Testis (tissue), 3 donors: ENCODE data around the gene WWC2. TPM values are rescaled to one million over a fixed set of nuclear protein-coding genes. Genes with fewer than 3 reads are reported as not detected.
A peak's percentile ranks its signal among the peaks of the same experiment; 100 is the strongest.

Source experiments
- DNase-seq: peaks from one replicate; pipeline ENCODE4 v3.0.0-alpha.2; 2019
- H3K27ac ChIP-seq, 2 donors: fragments of 200-600 bp; sonication (generic); one replicate each; pipeline ENCODE4 v1.5.1; 2019
- H3K27me3 ChIP-seq: fragments of 200-600 bp; sonication (generic); one replicate; pipeline ENCODE4 v1.5.1; 2019
- H3K36me3 ChIP-seq: fragments of 200-600 bp; sonication (generic); one replicate; pipeline ENCODE4 v1.5.1; 2017; ENCODE audit warnings: low read depth; ENCODE audit errors: missing control alignments
- H3K4me1 ChIP-seq: fragments of 200-600 bp; sonication (generic); one replicate; pipeline ENCODE4 v1.5.1; 2019
- H3K4me3 ChIP-seq, 2 donors: fragments of 200-600 bp; sonication (generic); one replicate each; pipeline ENCODE4 v1.5.1; 2017 to 2019
- H3K9me3 ChIP-seq: fragments of 200-600 bp; sonication (generic); one replicate; pipeline ENCODE4 v1.5.1; 2017
- POLR2A ChIP-seq: fragments of 450-650 bp; IDR thresholded peaks from one replicate; pipeline ENCODE4 v1.6.1; 2017; ENCODE audit warnings: antibody characterized with exemption, mild to moderate bottlenecking, moderate library complexity
- WGBS, 2 donors: methylation state at CpG; one replicate each; pipeline ENCODE4 v1.1.5; 2018; 5-methylcytosine and 5-hydroxymethylcytosine counted together
- intact Hi-C: fragments of 100-400 bp; cut with DNase I; formaldehyde crosslinking; loops from one replicate; pipeline ENCODE4 v1.15.1; 2023; ENCODE audit warnings: low total_unique reads
- polyA plus RNA-seq: library from polyadenylated mRNA; stranded (reverse); fragments of 350-450 nt; fragmentation: Illumina TruSeq; extraction: RNeasy Lipid Tissue Mini Kit (QIAGEN cat#74804); gene quantifications from one replicate; pipeline ENCODE4 v1.2.3, GENCODE V29; 2014; ENCODE audit warnings: low read depth, low replicate concordance; ENCODE audit not compliant: insufficient read depth
- total RNA-seq, 2 donors: library from RNA; depleted of rRNA; stranded (reverse); fragments of >200 nt; gene quantifications; one replicate each; pipeline ENCODE4 v1.2.3, GENCODE V29; 2016
- TF ChIP-seq, protein P1 (sequence below), 3 experiments: fragments of 450-650 bp in 2 of 3; fragments of 200-600 bp in 1 of 3; sonication (generic) in 1 of 3; IDR thresholded peaks; one replicate each; pipeline ENCODE4 v1.5.1; 2016 to 2019; ENCODE audit warnings: antibody characterized with exemption in 3 of 3, mild to moderate bottlenecking in 2 of 3, moderate library complexity in 1 of 3

The WWC2 gene
- total and polyA plus RNA-seq, 3 donors from 2014 or later = 34.4 to 76.7 (median 64.2) TPM

DNA sequence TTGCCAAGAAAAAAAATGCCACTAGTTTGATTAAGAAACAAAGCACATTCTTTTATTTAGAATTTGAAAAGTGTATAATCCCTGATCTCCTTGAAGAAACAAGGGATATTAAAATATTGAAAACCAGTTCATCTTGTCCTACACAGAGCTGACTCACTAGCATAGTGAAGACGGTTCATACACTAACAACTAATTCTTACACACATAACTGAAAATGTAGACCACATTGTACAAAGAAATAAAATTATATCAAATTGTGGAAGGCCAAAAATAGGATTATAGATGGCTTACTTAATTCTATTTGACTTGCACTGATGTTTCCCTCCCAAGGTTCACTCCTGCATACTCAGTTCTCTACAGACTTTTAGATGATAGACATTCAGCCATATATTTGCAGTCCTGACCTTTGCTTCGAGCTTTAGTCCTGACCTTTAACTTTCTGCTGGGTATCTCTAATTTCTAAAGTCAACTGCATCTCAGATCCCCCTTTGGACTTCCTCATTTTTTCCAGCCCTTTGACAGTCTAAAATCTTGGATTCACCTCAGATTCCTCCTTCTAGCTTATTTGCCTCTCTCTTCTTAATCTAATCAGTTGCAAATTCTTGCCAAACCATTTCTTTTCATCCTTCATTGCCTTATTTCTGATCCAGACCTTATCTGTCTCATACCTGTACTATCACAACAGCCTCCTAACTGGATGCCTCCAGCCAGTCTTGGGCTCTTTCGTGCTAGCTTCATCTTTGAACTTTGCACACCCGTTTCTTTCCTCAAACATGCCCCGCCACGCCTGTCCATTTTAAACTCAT, 4.5 kb upstream of the WWC2 start:
- no peak overlapping the region for H3K4me3 ChIP-seq
- H3K36me3 ChIP-seq = no peaks in the 10 kb centered on the region
- no peaks in the 10 kb centered on the region for H3K27me3 ChIP-seq
- no peak for DNase-seq
- H3K4me1 ChIP-seq = no peaks in the 10 kb centered on the region
- WGBS, 2 donors = 76% methylated on average over 6 of the region's 6 CpGs
- H3K27ac ChIP-seq = no peak overlapping the region
- intact Hi-C loops = no loop called here
- no peak for TF ChIP-seq POLR2A
- TF ChIP-seq, protein P1, sequence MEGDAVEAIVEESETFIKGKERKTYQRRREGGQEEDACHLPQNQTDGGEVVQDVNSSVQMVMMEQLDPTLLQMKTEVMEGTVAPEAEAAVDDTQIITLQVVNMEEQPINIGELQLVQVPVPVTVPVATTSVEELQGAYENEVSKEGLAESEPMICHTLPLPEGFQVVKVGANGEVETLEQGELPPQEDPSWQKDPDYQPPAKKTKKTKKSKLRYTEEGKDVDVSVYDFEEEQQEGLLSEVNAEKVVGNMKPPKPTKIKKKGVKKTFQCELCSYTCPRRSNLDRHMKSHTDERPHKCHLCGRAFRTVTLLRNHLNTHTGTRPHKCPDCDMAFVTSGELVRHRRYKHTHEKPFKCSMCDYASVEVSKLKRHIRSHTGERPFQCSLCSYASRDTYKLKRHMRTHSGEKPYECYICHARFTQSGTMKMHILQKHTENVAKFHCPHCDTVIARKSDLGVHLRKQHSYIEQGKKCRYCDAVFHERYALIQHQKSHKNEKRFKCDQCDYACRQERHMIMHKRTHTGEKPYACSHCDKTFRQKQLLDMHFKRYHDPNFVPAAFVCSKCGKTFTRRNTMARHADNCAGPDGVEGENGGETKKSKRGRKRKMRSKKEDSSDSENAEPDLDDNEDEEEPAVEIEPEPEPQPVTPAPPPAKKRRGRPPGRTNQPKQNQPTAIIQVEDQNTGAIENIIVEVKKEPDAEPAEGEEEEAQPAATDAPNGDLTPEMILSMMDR (IDR thresholded peaks at IDR 0.05) = no peak
- no peaks in the 10 kb centered on the region for H3K9me3 ChIP-seq

DNA sequence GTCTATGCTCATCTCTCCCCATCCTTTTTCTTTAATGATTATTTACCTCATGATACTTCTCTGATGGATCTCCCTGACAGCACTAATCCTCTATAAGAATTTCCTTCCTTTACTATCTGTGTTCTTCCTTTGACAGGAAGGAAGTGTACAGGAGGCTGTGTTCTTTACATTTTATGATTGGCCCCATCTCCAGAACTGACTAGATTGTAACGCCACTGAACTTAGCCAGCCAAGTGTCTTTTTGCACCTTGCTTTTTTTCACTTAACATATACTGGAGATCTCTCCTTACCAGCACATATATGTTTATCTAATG, 3.9 kb upstream of the WWC2 start:
- H3K9me3 ChIP-seq = no peaks in the 10 kb centered on the region
- H3K27me3 ChIP-seq = no peaks in the 10 kb centered on the region
- DNase-seq = no peak
- intact Hi-C loops = no loop called here
- 85 to 92% methylated on average over 1 of the region's 1 CpG for WGBS, 2 donors
- TF ChIP-seq POLR2A = no peak
- TF ChIP-seq, protein P1 (IDR thresholded peaks at IDR 0.05) = no peak
- H3K36me3 ChIP-seq = no peaks in the 10 kb centered on the region
- H3K4me3 ChIP-seq = no peak overlapping the region
- no peaks in the 10 kb centered on the region for H3K4me1 ChIP-seq
- no peak overlapping the region for H3K27ac ChIP-seq

DNA sequence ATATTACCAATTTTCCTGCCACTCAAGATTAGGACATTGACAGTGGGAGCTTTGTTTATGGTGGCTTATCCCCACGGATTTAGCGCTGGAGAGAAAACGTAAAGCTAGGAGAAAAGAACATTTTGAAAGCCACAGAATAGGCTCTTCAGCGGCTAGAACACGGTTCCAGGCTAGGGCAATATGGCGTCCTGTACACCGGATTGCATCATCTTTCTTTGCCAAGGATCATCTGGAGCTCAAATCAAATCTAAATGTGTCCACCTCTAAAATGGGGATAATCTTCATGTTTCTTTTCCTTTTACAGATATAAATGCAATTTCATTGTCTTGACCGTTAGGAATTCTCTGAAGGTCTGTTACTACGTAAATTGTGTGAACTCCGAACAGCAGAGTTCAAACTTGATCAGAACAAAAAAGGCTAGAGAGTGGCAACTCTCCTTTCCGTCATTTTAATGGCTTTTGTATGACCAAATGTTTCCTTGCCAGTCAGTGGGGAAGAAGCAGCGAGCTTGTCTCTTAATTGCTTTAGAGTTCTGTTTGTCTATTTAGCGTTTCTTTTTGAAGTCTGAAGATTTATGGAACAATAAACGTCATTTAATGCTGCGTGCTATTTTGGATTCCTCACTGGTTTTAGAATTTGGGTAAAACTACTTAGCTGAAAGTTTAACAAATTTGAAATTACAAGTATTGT, 2.6 kb upstream of the WWC2 start:
- 69 to 71% methylated on average over 15 of the region's 15 CpGs for WGBS, 2 donors
- Histone ChIP-seq H3K4me3 (no peak overlapping the region), H3K4me1 (peaks cover under 1% of the 10 kb centered on the region), H3K36me3 (no peaks in the 10 kb centered on the region), H3K9me3 (no peaks in the 10 kb centered on the region), H3K27ac (no peak overlapping the region), H3K27me3 (no peaks in the 10 kb centered on the region)
- TF ChIP-seq POLR2A = no peak
- TF ChIP-seq, protein P1 (IDR thresholded peaks at IDR 0.05) = no peak
- intact Hi-C loops = no loop called here
- no peak for DNase-seq

DNA sequence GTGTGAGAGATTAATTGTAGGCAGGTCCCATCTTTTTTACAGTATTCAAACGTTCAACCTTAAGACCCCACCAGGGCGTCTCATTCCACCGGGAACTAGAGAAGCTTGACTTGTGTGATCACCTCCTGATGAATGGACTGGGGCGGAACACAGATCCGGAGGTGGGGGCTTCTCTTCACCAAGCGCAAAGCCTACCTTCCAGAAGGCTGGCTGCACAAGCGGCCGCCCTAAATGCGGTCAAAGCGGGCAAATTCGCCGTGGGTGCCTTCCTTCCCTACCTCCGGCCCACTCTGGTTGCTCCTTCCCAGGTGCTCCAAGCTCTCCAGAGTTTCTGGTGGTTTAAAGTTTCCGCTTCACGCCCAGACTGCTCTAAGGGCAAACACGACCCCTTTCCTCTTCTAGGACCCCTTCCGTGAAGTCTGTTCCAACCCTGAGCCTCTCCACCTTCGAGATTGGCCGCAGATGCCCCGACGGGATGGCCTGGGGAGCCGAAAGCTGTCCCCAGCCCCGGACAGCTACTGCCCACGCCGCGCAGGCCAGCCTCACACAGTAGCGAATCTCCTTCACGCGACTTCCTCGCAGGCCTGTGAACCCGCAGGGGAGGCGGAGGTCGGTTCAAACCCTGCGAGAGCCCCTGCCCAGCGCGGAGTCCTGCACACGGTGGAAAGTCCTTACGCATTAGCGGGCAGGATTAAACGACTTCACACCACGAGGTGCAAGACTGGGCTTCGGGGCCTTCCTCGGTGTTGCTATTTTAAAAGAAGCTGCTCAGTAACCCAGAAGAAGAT, 1.6 kb upstream of the WWC2 start:
- H3K4me3 ChIP-seq = peak overlapping the region; percentile 92 to 95
- TF ChIP-seq POLR2A = no peak
- TF ChIP-seq, protein P1 (IDR thresholded peaks at IDR 0.05) = no peak
- H3K27ac ChIP-seq = peak overlapping the region; percentile 98 to 99
- WGBS, 2 donors = 47 to 48% methylated on average over 21 to 42 of the region's 43 CpGs
- H3K9me3 ChIP-seq = no peaks in the 10 kb centered on the region
- no peak for DNase-seq
- intact Hi-C loops = no loop called here
- no peaks in the 10 kb centered on the region for H3K27me3 ChIP-seq
- H3K36me3 ChIP-seq = no peaks in the 10 kb centered on the region
- peaks cover 6% of the 10 kb centered on the region for H3K4me1 ChIP-seq
